ENCODE results near the gene ADTRP. TPM values are rescaled to one million over a fixed set of nuclear protein-coding genes. Genes with fewer than 3 reads are reported as not detected.

ADTRP gene
- total RNA-seq, 4 donors from 2014 or later = 0.66 to 0.92 TPM; not detected in 2

DNA sequence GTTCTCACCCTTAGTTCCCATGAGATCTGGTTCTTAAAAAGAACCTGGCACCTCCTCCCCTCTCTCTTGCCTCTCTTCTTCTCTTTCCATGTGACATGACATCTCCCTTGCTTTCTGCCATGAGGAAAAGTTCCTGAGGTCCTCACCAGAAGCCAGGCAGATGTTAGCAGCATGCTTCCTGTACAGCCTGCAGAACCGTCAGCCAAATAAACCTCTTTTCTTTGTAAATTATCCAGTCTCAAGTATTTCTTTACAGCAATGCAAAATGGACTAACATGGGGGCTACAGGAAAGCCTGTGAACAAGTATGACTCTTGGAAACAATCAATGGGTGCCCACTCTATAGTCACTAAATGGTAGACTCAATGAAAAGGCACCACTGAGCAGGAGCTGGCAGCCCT, 34.5 kb downstream of the ADTRP start:
- intact Hi-C loops (cut with DNase I) = no loop called here
- DNase-seq (ENCODE audit: extremely low spot score) = no peak
- 78% methylated on average over 1 of the region's 1 CpG for WGBS
- no peak for TF ChIP-seq EP300 (IDR thresholded peaks at IDR 0.05)
- TF ChIP-seq, protein P1, sequence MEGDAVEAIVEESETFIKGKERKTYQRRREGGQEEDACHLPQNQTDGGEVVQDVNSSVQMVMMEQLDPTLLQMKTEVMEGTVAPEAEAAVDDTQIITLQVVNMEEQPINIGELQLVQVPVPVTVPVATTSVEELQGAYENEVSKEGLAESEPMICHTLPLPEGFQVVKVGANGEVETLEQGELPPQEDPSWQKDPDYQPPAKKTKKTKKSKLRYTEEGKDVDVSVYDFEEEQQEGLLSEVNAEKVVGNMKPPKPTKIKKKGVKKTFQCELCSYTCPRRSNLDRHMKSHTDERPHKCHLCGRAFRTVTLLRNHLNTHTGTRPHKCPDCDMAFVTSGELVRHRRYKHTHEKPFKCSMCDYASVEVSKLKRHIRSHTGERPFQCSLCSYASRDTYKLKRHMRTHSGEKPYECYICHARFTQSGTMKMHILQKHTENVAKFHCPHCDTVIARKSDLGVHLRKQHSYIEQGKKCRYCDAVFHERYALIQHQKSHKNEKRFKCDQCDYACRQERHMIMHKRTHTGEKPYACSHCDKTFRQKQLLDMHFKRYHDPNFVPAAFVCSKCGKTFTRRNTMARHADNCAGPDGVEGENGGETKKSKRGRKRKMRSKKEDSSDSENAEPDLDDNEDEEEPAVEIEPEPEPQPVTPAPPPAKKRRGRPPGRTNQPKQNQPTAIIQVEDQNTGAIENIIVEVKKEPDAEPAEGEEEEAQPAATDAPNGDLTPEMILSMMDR (IDR thresholded peaks at IDR 0.05) = no peak
- no peak for TF ChIP-seq POLR2AphosphoS5 (IDR thresholded peaks at IDR 0.05)
- TF ChIP-seq POLR2A (IDR thresholded peaks at IDR 0.05; ENCODE audit: low read depth) = no peak
- H3K27me3 ChIP-seq = no peaks in the 10 kb centered on the region
- H3K9me3 ChIP-seq = no peaks in the 10 kb centered on the region
- H3K36me3 ChIP-seq = no peaks in the 10 kb centered on the region
- H3K27ac ChIP-seq (replicated peaks in 1 of 4) = peak overlapping the region; percentile 52 to 60 (median 55)
- peaks cover 5 to 21% (median 19%) of the 10 kb centered on the region in 4 donors for H3K4me1 ChIP-seq
- no peak overlapping the region for H3K4me3 ChIP-seq

DNA sequence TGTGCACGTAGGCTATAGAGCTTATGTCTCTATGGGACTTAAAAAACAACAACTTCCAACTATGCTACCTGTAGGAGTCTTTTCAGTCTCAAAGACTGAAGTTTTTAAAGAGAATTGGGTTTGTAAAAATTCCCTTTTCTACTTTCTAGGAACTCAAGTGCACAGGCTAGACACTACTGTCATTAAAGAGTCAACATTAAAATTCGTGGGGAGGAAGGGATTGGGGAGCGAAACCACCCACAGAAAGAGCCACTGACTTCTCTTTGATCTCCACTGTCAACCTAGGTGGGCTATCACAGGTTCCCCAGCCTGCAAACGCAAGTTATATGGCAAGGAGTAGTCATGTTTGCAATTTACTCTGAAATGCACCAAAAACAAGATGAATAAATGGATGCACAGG, 37.7 kb downstream of the ADTRP start:
- H3K36me3 ChIP-seq = no peaks in the 10 kb centered on the region
- H3K4me1 ChIP-seq = peaks cover 5 to 21% (median 19%) of the 10 kb centered on the region in 4 donors
- no peak overlapping the region for H3K27ac ChIP-seq (replicated peaks in 1 of 4)
- H3K27me3 ChIP-seq = no peaks in the 10 kb centered on the region
- intact Hi-C loops (cut with DNase I) = no loop called here
- no peak for TF ChIP-seq POLR2A (IDR thresholded peaks at IDR 0.05; ENCODE audit: low read depth)
- no peak for TF ChIP-seq POLR2AphosphoS5 (IDR thresholded peaks at IDR 0.05)
- TF ChIP-seq EP300 (IDR thresholded peaks at IDR 0.05) = no peak
- TF ChIP-seq, protein P1 (IDR thresholded peaks at IDR 0.05) = no peak
- no peak overlapping the region for H3K4me3 ChIP-seq
- no peaks in the 10 kb centered on the region for H3K9me3 ChIP-seq
- WGBS = 73% methylated on average over 4 of the region's 4 CpGs
- no peak for DNase-seq (ENCODE audit: extremely low spot score)

DNA sequence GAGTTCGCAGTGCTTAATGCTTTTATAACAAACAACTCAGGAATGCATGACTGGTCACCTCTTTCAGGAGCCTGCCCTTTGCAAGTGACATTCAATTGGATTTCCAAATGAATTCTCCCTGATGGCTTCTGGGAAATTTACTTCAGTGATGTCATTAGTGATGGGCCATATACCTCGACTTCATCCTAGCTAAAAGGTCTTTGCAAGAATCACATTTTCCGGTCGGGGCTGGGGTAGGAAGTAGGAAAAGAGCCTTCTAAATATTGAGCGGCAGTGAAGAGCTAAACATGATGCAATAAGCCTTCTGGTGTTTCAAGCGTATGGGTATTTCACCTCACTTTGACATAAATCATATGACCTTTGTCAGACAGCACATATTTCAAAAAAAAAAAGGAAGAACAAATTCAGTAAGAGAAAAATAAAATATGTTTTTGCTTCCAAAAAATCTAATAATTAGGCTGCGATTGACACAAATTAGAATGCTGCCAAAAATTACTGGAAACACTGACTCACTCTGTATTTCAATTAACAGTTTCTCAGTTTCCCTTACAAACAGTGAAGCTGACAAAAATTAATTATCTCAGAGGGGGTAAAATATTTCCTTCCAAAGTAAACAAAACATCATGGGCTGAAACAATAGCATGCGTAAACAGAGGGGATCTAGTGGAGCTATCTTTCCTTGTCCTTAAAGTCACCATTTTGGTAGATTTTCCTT, 39.8 kb downstream of the ADTRP start:
- Histone ChIP-seq H3K4me1 (peaks cover 0 to 9% (median 5%) of the 10 kb centered on the region in 4 donors), H3K4me3 (no peak overlapping the region), H3K9me3 (no peaks in the 10 kb centered on the region), H3K27me3 (no peaks in the 10 kb centered on the region), H3K27ac (replicated peaks in 1 of 4) (no peak overlapping the region), H3K36me3 (no peaks in the 10 kb centered on the region)
- intact Hi-C loops (cut with DNase I) = no loop called here
- WGBS = 80% methylated on average over 8 of the region's 8 CpGs
- no peak for DNase-seq (ENCODE audit: extremely low spot score)
- TF ChIP-seq EP300 (IDR thresholded peaks at IDR 0.05) (no peak), POLR2AphosphoS5 (IDR thresholded peaks at IDR 0.05) (no peak), POLR2A (IDR thresholded peaks at IDR 0.05; ENCODE audit: low read depth) (no peak)
- TF ChIP-seq, protein P1 (IDR thresholded peaks at IDR 0.05) = no peak

DNA sequence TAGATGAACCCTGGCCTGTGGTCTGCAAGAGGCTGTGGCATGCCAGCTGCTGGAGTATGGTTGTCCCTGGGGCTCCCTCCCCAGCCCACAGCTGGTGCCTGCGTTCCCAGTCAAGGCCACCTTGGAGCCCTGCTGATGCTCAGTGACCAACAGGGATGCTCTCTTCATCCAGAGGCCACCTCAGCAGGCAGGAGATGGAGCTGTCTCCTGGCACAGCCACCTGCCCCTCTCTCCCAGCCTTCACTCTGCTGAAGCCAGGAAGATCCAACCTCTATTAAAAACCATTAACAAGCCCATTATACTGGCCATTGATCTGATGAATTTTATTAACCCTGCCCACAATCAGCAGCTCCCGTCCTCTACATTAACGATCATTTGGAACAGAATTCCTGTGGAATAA, 40.4 kb downstream of the ADTRP start:
- TF ChIP-seq POLR2AphosphoS5 (IDR thresholded peaks at IDR 0.05) (no peak), POLR2A (IDR thresholded peaks at IDR 0.05; ENCODE audit: low read depth) (no peak), EP300 (IDR thresholded peaks at IDR 0.05) (no peak)
- TF ChIP-seq, protein P1 (IDR thresholded peaks at IDR 0.05) = no peak
- H3K4me1 ChIP-seq = peaks cover 0 to 9% (median 5%) of the 10 kb centered on the region in 4 donors
- no peaks in the 10 kb centered on the region for H3K36me3 ChIP-seq
- no peaks in the 10 kb centered on the region for H3K27me3 ChIP-seq
- no peaks in the 10 kb centered on the region for H3K9me3 ChIP-seq
- no peak overlapping the region for H3K4me3 ChIP-seq
- peak; percentile 60 for DNase-seq (ENCODE audit: extremely low spot score)
- WGBS = 96% methylated on average over 3 of the region's 3 CpGs
- H3K27ac ChIP-seq (replicated peaks in 1 of 4) = no peak overlapping the region
- intact Hi-C loops (cut with DNase I) = no loop called here

Measured in esophagus muscularis mucosa (tissue), 4 donors.